CD8-positive, alpha-beta memory T cell (primary cell): Measurements from ENCODE around the gene MYO3B. TPM values are rescaled to one million over a fixed set of nuclear protein-coding genes. Genes with fewer than 3 reads are reported as not detected.

Experiments
- CTCF ChIA-PET: fragments of 350-600 bp; sonication (Branson Sonifier 250); formaldehyde crosslinking; loops from one replicate; lab custom pipeline; 2021; ENCODE audit warnings: antibody characterized with exemption; lab: Charles Lee
- POLR2A ChIA-PET: fragments of 350-600 bp; sonication (Branson Sonifier 250); formaldehyde crosslinking; loops from one replicate; lab custom pipeline; 2021; ENCODE audit warnings: antibody characterized with exemption; lab: Charles Lee
- DNase-seq, 5 donors: peaks; one replicate each; pipeline versions ENCODE4 v3.0.0 to v3.0.0-alpha.2; 2020 to 2022; ENCODE audit warnings: mixed read lengths in 1 of 5
- H3K27ac ChIP-seq: one replicate; pipeline ENCODE4 v1.7.0; 2013; ENCODE audit warnings: low read depth, mild to moderate bottlenecking, low read length, moderate library complexity
- H3K27me3 ChIP-seq: 2 replicates; pipeline ENCODE4 v1.7.0; 2013; ENCODE audit warnings: low read length, mild to moderate bottlenecking; ENCODE audit not compliant: insufficient read depth, poor library complexity, severe bottlenecking
- H3K36me3 ChIP-seq: 2 replicates; pipeline ENCODE4 v1.7.0; 2013; ENCODE audit warnings: mild to moderate bottlenecking, low read length, moderate library complexity; ENCODE audit not compliant: insufficient read depth
- H3K4me1 ChIP-seq: 2 replicates; pipeline ENCODE4 v1.7.0; 2013; ENCODE audit warnings: mild to moderate bottlenecking, low read length, moderate library complexity; ENCODE audit not compliant: insufficient read depth
- H3K4me3 ChIP-seq: 2 replicates; pipeline ENCODE4 v1.7.0; 2013; ENCODE audit warnings: mild to moderate bottlenecking, low read length
- H3K9me3 ChIP-seq: 2 replicates; pipeline ENCODE4 v1.7.0; 2013; ENCODE audit warnings: mild to moderate bottlenecking, low read length
- H3K27ac Mint-ChIP-seq, 8 donors: one replicate each; pipeline ENCODE4 v1.8.0; 2020 to 2021; ENCODE audit warnings: mixed read lengths in 8 of 8, mild to moderate bottlenecking in 6 of 8, inconsistent platforms in 3 of 8, moderate library complexity in 3 of 8
- H3K27me3 Mint-ChIP-seq, 2 donors: one replicate each; pipeline ENCODE4 v1.8.0; 2020 to 2021; ENCODE audit warnings: mixed read lengths in 2 of 2, mild to moderate bottlenecking in 1 of 2, moderate library complexity in 1 of 2
- H3K36me3 Mint-ChIP-seq, 3 donors: one replicate each; pipeline ENCODE4 v1.8.0; 2020 to 2021; ENCODE audit warnings: mixed read lengths in 3 of 3, inconsistent platforms in 1 of 3, mild to moderate bottlenecking in 1 of 3
- H3K4me1 Mint-ChIP-seq, 3 donors: one replicate each; pipeline ENCODE4 v1.8.0; 2020 to 2021; ENCODE audit warnings: mixed read lengths in 3 of 3, inconsistent platforms in 1 of 3, mild to moderate bottlenecking in 1 of 3
- H3K4me3 Mint-ChIP-seq, 7 donors: one replicate each; pipeline ENCODE4 v1.8.0; 2020 to 2021; ENCODE audit warnings: mixed read lengths in 7 of 7, mild to moderate bottlenecking in 6 of 7, moderate library complexity in 4 of 7, inconsistent platforms in 2 of 7
- H3K9me3 Mint-ChIP-seq, 5 donors: one replicate each; pipeline ENCODE4 v1.8.0; 2020 to 2022; ENCODE audit warnings: mixed read lengths in 5 of 5, mild to moderate bottlenecking in 3 of 5, moderate library complexity in 2 of 5, inconsistent platforms in 1 of 5
- polyA plus RNA-seq: library from polyadenylated mRNA; unstranded; fragments of 300-500 nt; fragmentation: Illumina TruSeq; gene quantifications from one replicate; pipeline ENCODE4 v1.2.3, GENCODE V29; 2021
- total RNA-seq, 2 experiments: library from RNA; stranded (reverse); gene quantifications; one replicate each; pipeline ENCODE4 v1.2.3, GENCODE V29; 2021

Gene MYO3B
- total and polyA plus RNA-seq, 3 experiments from 2014 or later = 0.08 to 0.33 (median 0.18) TPM

- CTCF ChIA-PET = interaction anchor here (1.3 to 1.8 kb wide), 2 partner anchors 12 to 416 kb away, joined by 6 to 7 read pairs; no protein-coding TSS in a partner anchor
- no peak for DNase-seq
- no peak overlapping the region for H3K27ac ChIP-seq
- H3K4me1 Mint-ChIP-seq = no peaks in the 10 kb centered on the region
- POLR2A ChIA-PET = no interaction called here
- H3K9me3 Mint-ChIP-seq = no peaks in the 10 kb centered on the region
- H3K4me3 ChIP-seq = no peak overlapping the region
- H3K9me3 ChIP-seq = no peaks in the 10 kb centered on the region
- no peaks in the 10 kb centered on the region for H3K36me3 Mint-ChIP-seq
- no peaks in the 10 kb centered on the region for H3K4me1 ChIP-seq
- no peak overlapping the region for H3K27ac Mint-ChIP-seq
- no peaks in the 10 kb centered on the region for H3K27me3 ChIP-seq
- H3K27me3 Mint-ChIP-seq = peaks cover 14 to 59% of the 10 kb centered on the region in 2 donors
- H3K4me3 Mint-ChIP-seq = no peak overlapping the region
- no peaks in the 10 kb centered on the region for H3K36me3 ChIP-seq
Observed at GRCh38 chr2:170396799-170397459, 219.0 kb downstream of the MYO3B start.

- Histone ChIP-seq H3K4me3 (no peak overlapping the region), H3K4me1 (no peaks in the 10 kb centered on the region), H3K9me3 (no peaks in the 10 kb centered on the region), H3K27me3 (no peaks in the 10 kb centered on the region), H3K36me3 (no peaks in the 10 kb centered on the region), H3K27ac (no peak overlapping the region)
- ChIA-PET CTCF (interaction anchor here (2.4 kb wide), 1 partner anchor 11 kb away, joined by 8 read pairs; no protein-coding TSS in a partner anchor), POLR2A (no interaction called here)
- Mint-ChIP-seq H3K27ac (no peak overlapping the region), H3K27me3 (peaks cover 15 to 49% of the 10 kb centered on the region in 2 donors), H3K9me3 (no peaks in the 10 kb centered on the region), H3K4me1 (no peaks in the 10 kb centered on the region), H3K36me3 (no peaks in the 10 kb centered on the region), H3K4me3 (no peak overlapping the region)
- no peak for DNase-seq
Observed at GRCh38 chr2:170401187-170401586, 223.2 kb downstream of the MYO3B start.

- DNase-seq = no peak
- Mint-ChIP-seq H3K27ac (no peak overlapping the region), H3K36me3 (no peaks in the 10 kb centered on the region), H3K9me3 (no peaks in the 10 kb centered on the region), H3K27me3 (peaks cover 8 to 49% of the 10 kb centered on the region in 2 donors), H3K4me3 (no peak overlapping the region), H3K4me1 (peaks cover 5 to 11% (median 8%) of the 10 kb centered on the region in 3 donors)
- Histone ChIP-seq H3K9me3 (no peaks in the 10 kb centered on the region), H3K4me1 (no peaks in the 10 kb centered on the region), H3K36me3 (no peaks in the 10 kb centered on the region), H3K4me3 (no peak overlapping the region), H3K27me3 (no peaks in the 10 kb centered on the region), H3K27ac (no peak overlapping the region)
- ChIA-PET CTCF (no interaction called here), POLR2A (no interaction called here)
Observed at GRCh38 chr2:170404846-170405245, 226.9 kb downstream of the MYO3B start.

DNA sequence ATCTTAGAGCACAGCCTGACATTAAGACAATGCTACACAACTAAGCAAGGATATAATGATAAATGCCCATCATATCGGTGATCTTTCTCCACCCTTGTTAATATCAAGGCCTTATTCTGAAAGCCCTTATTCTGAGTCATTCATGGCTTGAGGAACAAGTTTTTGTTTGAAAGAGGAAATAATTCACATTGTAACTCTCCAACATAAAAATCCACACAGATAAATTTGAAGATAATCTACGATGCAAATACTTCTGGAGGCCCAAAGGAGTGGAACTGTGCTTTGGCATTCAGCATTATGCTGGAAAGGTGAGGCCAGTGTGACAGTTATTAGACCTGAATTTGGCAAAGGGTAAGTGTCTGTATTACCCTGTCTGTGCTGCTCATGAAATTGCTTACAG, 227.4 kb downstream of the MYO3B start:
- Mint-ChIP-seq H3K27ac (no peak overlapping the region), H3K9me3 (no peaks in the 10 kb centered on the region), H3K36me3 (no peaks in the 10 kb centered on the region), H3K27me3 (peaks cover 8 to 46% of the 10 kb centered on the region in 2 donors), H3K4me3 (no peak overlapping the region), H3K4me1 (peaks cover 5 to 11% (median 8%) of the 10 kb centered on the region in 3 donors)
- Histone ChIP-seq H3K27ac (no peak overlapping the region), H3K36me3 (no peaks in the 10 kb centered on the region), H3K4me1 (no peaks in the 10 kb centered on the region), H3K9me3 (no peaks in the 10 kb centered on the region), H3K27me3 (no peaks in the 10 kb centered on the region), H3K4me3 (no peak overlapping the region)
- ChIA-PET POLR2A (no interaction called here), CTCF (interaction anchor here (0.9 kb wide), 1 partner anchor 9 kb away, joined by 3 read pairs; no protein-coding TSS in a partner anchor)
- DNase-seq = no peak

- ChIA-PET CTCF (interaction anchor here (0.6 to 5.0 kb wide), 26 partner anchors 10 to 1548 kb away, joined by 3 to 61 read pairs (median 5); partner anchors contain the start of genes ERICH2 and GAD1), POLR2A (no interaction called here)
- DNase-seq = no peak
- Histone ChIP-seq H3K27ac (no peak overlapping the region), H3K4me3 (no peak overlapping the region), H3K4me1 (no peaks in the 10 kb centered on the region), H3K27me3 (no peaks in the 10 kb centered on the region), H3K36me3 (no peaks in the 10 kb centered on the region), H3K9me3 (no peaks in the 10 kb centered on the region)
- Mint-ChIP-seq H3K4me1 (peaks cover 13 to 33% (median 24%) of the 10 kb centered on the region in 3 donors), H3K27me3 (peaks cover 6 to 31% of the 10 kb centered on the region in 2 donors), H3K4me3 (peak overlapping the region in 3 of 7 donors; percentile 70 to 75 (median 71)), H3K27ac (no peak overlapping the region), H3K36me3 (peaks cover 0 to 1% (median 0%) of the 10 kb centered on the region in 3 donors), H3K9me3 (no peaks in the 10 kb centered on the region)
Observed at GRCh38 chr2:170408461-170409163, 230.7 kb downstream of the MYO3B start.

DNA sequence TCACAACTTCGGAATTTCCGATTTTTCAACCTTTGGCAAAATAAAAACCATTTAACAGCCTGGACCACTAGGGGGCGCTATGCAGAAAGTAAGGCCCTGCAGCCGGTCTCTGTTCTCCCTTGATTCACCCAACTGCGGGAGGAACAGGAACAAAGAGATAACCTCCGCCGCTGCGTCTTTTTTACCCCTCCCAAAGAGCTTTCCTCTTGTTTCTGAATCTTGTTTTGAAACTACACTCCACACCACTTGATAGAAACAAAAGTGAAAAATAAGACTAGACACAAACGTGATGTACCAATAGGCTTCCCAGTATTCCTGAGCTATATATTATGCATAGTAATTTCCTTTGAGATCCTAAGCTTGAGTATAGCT, 231.2 kb downstream of the MYO3B start:
- Mint-ChIP-seq H3K4me1 (peaks cover 13 to 33% (median 24%) of the 10 kb centered on the region in 3 donors), H3K27me3 (peaks cover 3 to 27% of the 10 kb centered on the region in 2 donors), H3K27ac (no peak overlapping the region), H3K4me3 (peak overlapping the region in 6 of 7 donors; percentile 46 to 75 (median 68)), H3K9me3 (no peaks in the 10 kb centered on the region), H3K36me3 (peaks cover 0 to 1% (median 0%) of the 10 kb centered on the region in 3 donors)
- Histone ChIP-seq H3K4me3 (no peak overlapping the region), H3K27me3 (no peaks in the 10 kb centered on the region), H3K4me1 (no peaks in the 10 kb centered on the region), H3K9me3 (no peaks in the 10 kb centered on the region), H3K36me3 (no peaks in the 10 kb centered on the region), H3K27ac (no peak overlapping the region)
- CTCF ChIA-PET = interaction anchor here (0.6 to 5.0 kb wide), 30 partner anchors 10 to 1549 kb away, joined by 3 to 61 read pairs (median 4); partner anchors contain the start of genes ERICH2 and GAD1
- peak; percentile 49 to 76 (median 62) for DNase-seq
- POLR2A ChIA-PET = no interaction called here

- H3K4me3 ChIP-seq = no peak overlapping the region
- Mint-ChIP-seq H3K27me3 (peaks cover 3 to 20% of the 10 kb centered on the region in 2 donors), H3K4me1 (peaks cover 13 to 33% (median 24%) of the 10 kb centered on the region in 3 donors), H3K36me3 (peaks cover 0 to 1% (median 0%) of the 10 kb centered on the region in 3 donors), H3K27ac (peak overlapping the region in 2 of 8 donors; percentile 4 to 12), H3K9me3 (no peaks in the 10 kb centered on the region), H3K4me3 (no peak overlapping the region)
- ChIA-PET POLR2A (no interaction called here), CTCF (interaction anchor here (2.4 to 5.0 kb wide), 2 partner anchors 10 to 403 kb away, joined by 8 to 61 read pairs; partner anchors contain the start of gene GAD1)
- H3K9me3 ChIP-seq = no peaks in the 10 kb centered on the region
- H3K27me3 ChIP-seq = no peaks in the 10 kb centered on the region
- H3K27ac ChIP-seq = no peak overlapping the region
- no peak for DNase-seq
- no peaks in the 10 kb centered on the region for H3K4me1 ChIP-seq
- H3K36me3 ChIP-seq = no peaks in the 10 kb centered on the region
Observed at GRCh38 chr2:170411660-170412059, 233.7 kb downstream of the MYO3B start.
